ENCODE measurements around the gene VANGL2. TPM values are rescaled to one million over a fixed set of nuclear protein-coding genes. Genes with fewer than 3 reads are reported as not detected.

VANGL2 gene
- total RNA-seq, 2 donors from 2014 or later = 3.4 to 8.1 TPM

GRCh38 chr1:160431006-160431405 is 30.6 kb downstream of the VANGL2 start:
- DNase-seq (ENCODE audit: low spot score) = no peak
- no peak for TF ChIP-seq CTCF (IDR thresholded peaks at IDR 0.05)
- no peaks in the 10 kb centered on the region for H3K36me3 ChIP-seq
- H3K9me3 ChIP-seq = no peaks in the 10 kb centered on the region
- no peaks in the 10 kb centered on the region for H3K27me3 ChIP-seq
- H3K27ac ChIP-seq = peak overlapping the region in 1 of 2 donors; percentile 35
- H3K4me1 ChIP-seq = peaks cover 0 to 9% of the 10 kb centered on the region in 2 donors
- H3K4me3 ChIP-seq = no peak overlapping the region

DNA sequence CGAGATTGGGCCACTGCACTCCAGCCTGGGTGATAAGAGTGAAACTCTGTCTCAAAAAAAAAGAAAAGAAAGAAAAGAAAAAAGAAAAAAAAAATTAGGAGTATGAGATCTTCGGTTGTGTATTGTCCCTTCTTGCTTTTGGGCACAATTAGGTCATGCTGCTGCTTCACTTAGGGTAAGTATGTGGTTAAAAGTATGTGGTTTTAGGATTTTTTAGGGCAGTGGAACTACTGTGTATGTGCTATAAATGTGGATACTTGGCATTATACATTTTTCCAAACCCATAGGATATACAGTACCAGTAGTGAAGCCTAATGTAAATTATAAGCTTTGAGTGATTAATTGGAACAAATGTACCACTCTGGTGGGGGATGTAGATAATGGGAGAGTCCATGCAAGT is 31.2 kb downstream of the VANGL2 start:
- Histone ChIP-seq H3K36me3 (no peaks in the 10 kb centered on the region), H3K27me3 (no peaks in the 10 kb centered on the region), H3K9me3 (no peaks in the 10 kb centered on the region), H3K27ac (peak overlapping the region in 1 of 2 donors; percentile 35), H3K4me3 (no peak overlapping the region), H3K4me1 (peaks cover 0 to 9% of the 10 kb centered on the region in 2 donors)
- no peak for TF ChIP-seq CTCF (IDR thresholded peaks at IDR 0.05)
- no peak for DNase-seq (ENCODE audit: low spot score)

DNA sequence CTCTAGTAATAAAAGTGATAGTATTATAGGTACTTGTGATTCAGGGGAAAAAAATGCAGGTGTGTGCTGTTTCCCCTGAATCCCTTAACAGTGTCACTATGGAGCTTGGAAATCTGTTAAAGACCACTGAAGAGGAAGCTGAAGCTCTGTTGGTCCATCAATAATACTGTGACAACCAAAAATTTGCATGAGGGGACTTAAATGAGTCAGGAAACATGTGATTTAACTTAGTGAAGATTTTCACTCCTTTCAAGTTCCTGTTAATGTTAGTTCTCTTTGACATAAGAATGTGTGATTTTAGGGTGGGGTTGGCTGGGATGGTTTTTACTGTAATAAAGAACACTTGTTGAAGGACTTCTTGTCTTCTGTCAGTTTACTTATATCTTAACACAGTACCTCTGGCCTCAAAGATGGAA is 32.0 kb downstream of the VANGL2 start:
- no peak for DNase-seq (ENCODE audit: low spot score)
- no peaks in the 10 kb centered on the region for H3K27me3 ChIP-seq
- TF ChIP-seq CTCF (IDR thresholded peaks at IDR 0.05) = no peak
- H3K9me3 ChIP-seq = no peaks in the 10 kb centered on the region
- H3K36me3 ChIP-seq = no peaks in the 10 kb centered on the region
- no peak overlapping the region for H3K27ac ChIP-seq
- peaks cover 0 to 9% of the 10 kb centered on the region in 2 donors for H3K4me1 ChIP-seq
- H3K4me3 ChIP-seq = no peak overlapping the region

GRCh38 chr1:160436966-160437365 is 36.6 kb downstream of the VANGL2 start:
- no peak for TF ChIP-seq CTCF (IDR thresholded peaks at IDR 0.05)
- Histone ChIP-seq H3K27ac (no peak overlapping the region), H3K9me3 (no peaks in the 10 kb centered on the region), H3K4me1 (no peaks in the 10 kb centered on the region), H3K36me3 (no peaks in the 10 kb centered on the region), H3K27me3 (no peaks in the 10 kb centered on the region), H3K4me3 (no peak overlapping the region)
- no peak for DNase-seq (ENCODE audit: low spot score)

DNA sequence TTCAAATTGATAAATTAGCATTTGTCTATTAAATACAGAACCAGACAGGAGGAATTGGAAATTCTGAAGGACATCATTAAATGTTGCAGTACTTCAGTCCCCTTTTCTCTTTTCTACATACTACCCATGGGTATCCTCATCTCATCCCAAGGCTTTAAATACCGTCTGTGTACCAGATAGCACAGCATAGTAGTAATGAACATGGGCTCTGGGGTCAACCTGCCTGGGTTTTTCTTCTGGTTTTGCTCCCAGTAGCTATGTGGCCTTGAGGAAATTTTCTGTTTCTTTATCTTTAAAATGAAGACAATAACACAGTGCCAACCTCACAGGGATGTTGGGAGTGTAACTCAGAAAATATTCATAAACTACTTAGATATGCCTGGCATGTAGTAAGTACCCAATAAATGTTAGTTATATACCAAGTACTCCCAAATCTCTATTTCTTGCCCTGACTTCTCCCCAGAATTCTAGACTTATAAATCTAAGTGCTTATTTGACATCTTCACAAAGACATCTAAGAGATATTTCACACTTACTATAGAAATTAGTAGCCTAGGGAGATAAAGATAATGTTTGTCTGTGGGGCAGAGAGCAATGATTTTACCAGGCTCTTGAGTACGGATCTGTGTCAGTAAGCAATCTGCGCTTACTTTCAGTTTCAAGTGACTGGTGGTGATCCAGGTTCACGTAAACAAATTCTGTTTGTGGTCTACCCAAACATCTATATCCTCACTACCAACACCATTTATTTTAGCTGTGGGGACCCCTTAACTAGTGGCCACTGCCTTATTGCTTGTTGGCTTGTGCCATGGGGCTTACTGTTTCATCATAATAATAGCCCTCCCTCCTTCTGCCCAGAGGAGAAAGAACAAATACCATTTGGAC is 37.3 kb downstream of the VANGL2 start:
- Histone ChIP-seq H3K27me3 (no peaks in the 10 kb centered on the region), H3K4me1 (no peaks in the 10 kb centered on the region), H3K4me3 (peak overlapping the region in 1 of 2 donors; percentile 3), H3K9me3 (no peaks in the 10 kb centered on the region), H3K27ac (no peak overlapping the region), H3K36me3 (no peaks in the 10 kb centered on the region)
- DNase-seq (ENCODE audit: low spot score) = no peak
- TF ChIP-seq CTCF (IDR thresholded peaks at IDR 0.05) = no peak

Measured in right atrium auricular region (tissue), 2 donors.